VCaP (cell line): ENCODE results near the gene NEK9.

ENCODE experiments used
- H3K27ac ChIP-seq: fragments of 450-650 bp; 2 replicates; pipeline ENCODE4 v1.5.1; 2017
- TF ChIP-seq, protein P1 (sequence below): fragments of 450-650 bp; conservative IDR thresholded peaks from 2 replicates; pipeline ENCODE4 v1.5.1; 2017; ENCODE audit warnings: mild to moderate bottlenecking, moderate library complexity

NEK9 gene

DNA sequence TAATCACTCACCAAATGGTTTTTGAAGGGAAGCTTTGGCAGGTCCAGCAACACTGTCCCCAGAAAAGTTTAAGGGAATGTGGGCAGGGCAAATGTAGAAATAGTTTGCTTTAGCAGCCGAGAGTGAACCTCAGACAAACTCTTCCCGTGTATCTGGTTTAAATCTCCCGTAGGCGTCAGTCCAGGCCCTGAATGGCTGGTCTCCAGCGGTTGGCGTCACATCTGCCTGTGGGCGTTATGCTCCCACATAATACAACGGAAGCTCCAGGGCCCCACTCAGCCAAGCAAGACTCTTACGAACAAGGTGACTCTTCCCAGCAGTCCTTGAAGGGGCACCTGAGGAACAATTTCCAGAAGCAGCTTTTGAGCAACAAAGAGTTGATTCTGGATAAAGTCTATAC, 56.5 kb downstream of the NEK9 start:
- TF ChIP-seq, protein P1, sequence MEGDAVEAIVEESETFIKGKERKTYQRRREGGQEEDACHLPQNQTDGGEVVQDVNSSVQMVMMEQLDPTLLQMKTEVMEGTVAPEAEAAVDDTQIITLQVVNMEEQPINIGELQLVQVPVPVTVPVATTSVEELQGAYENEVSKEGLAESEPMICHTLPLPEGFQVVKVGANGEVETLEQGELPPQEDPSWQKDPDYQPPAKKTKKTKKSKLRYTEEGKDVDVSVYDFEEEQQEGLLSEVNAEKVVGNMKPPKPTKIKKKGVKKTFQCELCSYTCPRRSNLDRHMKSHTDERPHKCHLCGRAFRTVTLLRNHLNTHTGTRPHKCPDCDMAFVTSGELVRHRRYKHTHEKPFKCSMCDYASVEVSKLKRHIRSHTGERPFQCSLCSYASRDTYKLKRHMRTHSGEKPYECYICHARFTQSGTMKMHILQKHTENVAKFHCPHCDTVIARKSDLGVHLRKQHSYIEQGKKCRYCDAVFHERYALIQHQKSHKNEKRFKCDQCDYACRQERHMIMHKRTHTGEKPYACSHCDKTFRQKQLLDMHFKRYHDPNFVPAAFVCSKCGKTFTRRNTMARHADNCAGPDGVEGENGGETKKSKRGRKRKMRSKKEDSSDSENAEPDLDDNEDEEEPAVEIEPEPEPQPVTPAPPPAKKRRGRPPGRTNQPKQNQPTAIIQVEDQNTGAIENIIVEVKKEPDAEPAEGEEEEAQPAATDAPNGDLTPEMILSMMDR = no peak
- peak overlapping the region; percentile 94; the same call in 1 of the 2 replicates for H3K27ac ChIP-seq

DNA sequence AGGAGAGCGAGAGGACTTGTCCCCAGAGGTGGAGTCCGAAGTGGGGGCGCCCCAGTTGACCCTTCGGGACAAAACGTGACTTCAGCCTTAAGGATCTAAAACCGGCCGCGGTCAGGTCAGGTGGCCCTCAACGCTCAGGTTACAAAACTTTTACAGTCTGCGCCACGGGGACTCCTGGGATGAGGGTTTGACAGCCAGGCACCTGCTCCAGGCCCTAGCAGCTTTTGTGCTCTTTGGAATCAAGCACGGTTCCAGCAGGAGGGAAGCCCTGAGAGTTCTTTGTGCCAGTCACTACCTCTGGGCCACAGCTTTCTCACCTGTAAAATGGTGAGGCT, 57.1 kb downstream of the NEK9 start:
- TF ChIP-seq, protein P1 = no peak
- H3K27ac ChIP-seq = peak overlapping the region; percentile 94

- peak within 1 kb of the TSS; percentile 94 for H3K27ac ChIP-seq
- TF ChIP-seq, protein P1 = no peak
Observed at GRCh38 chr14:75069121-75069810, 57.6 kb downstream of the NEK9 start, which contains the start of gene ZC2HC1C. Gene ZC2HC1C (plus strand): TSS chr14:75069641. CDS start chr14:75070574, 933 bp downstream.

DNA sequence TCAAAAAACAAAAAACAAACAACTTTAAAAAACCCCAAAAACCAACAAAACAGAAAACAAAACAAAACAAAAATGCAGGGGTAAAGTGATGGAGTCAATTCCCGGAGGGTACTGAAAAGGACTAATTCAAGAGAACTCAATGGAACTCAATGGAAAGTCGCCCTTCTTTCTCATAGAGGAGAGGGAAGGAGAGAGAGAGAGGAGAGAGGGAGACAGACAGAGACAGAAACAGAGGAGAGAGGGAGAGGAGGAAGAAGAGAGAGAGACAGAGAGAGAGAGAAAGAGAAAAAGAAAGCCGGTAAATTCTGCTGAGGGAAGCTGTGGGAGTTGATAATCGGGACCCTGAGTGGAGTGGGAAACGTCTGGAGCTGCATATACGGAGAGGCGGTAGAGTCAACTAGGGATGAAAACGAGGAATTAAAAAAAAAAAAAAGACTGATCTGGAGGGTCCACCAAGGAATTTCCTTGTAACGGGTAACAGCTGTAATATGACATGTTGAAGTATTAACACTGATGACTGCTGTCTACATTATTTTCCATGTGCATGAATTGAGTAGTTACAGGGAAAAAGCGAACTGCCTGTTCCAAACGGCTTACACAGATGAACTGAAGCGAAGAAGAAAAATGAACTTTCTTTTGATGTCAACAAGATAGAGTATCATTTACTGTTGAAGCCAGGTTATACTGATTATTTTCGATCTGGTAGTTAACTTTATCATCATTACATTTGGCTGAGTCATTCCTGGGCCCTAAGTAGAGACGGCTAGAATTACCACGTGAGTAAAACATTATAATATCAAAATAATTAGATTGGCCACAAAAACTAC, 58.3 kb downstream of the NEK9 start:
- peak overlapping the region; percentile 94 for H3K27ac ChIP-seq
- TF ChIP-seq, protein P1 = no peak

DNA sequence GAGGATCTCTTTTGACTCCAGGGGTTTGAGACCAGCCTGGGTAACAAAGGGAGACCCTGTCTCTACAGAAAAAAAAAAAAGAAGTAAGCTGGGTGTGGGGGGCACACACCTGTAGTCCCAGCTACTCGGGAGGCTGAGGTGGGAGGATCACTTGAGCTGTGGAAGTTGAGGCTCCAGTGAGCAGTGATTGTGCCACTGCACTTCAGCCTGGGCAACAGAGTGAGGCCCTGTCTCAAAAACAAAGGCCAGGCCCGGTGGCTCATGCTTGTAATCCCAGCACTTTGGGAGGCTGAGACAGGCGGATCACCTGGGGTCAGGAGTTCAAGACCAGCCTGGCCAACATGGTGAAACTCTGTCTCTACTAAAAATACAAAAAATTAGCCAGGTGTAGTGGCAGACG, 59.1 kb downstream of the NEK9 start:
- peak overlapping the region; percentile 94 for H3K27ac ChIP-seq

DNA sequence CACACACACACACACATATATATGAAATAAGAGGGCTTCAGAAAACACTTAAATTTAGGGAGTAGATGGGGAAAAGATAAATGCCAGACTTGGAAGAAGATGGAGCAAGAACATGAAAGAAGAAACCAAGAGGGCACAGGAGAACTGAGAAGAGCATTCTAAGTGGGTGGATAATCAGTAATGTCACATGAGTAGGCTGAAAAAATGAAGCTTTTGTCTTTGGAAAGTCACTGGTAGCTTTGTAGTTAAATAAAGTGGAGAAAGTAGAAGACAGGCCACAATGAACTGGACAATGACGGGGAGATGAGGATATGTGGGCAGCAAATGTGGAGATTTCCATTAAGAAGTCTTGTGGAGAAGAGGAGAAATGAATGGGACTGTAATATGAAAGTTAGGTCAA, 59.6 kb downstream of the NEK9 start:
- H3K27ac ChIP-seq = no peak overlapping the region; the same call in 1 of the 2 replicates
- TF ChIP-seq, protein P1 = no peak

- TF ChIP-seq, protein P1 = no peak
- H3K27ac ChIP-seq = no peak overlapping the region
Observed at GRCh38 chr14:75066691-75067090, 60.2 kb downstream of the NEK9 start.

GRCh38 chr14:75064205-75064567, 62.7 kb downstream of the NEK9 start:
- TF ChIP-seq, protein P1 = no peak
- H3K27ac ChIP-seq = peak overlapping the region; percentile 58
